Glutamatergic neuron (in vitro differentiated cells): ENCODE data around the gene PHETA1. TPM values are rescaled to one million over a fixed set of nuclear protein-coding genes. Genes with fewer than 3 reads are reported as not detected.
A peak's percentile ranks its signal among the peaks of the same experiment; 100 is the strongest.

Source experiments
- DNase-seq: peaks from one replicate; pipeline ENCODE4 v3.0.0; 2022
- H3K27ac Mint-ChIP-seq: one replicate; pipeline ENCODE4 v1.8.0; 2020; ENCODE audit warnings: mild to moderate bottlenecking, mixed read lengths, inconsistent platforms; ENCODE audit not compliant: unreplicated experiment
- H3K27me3 Mint-ChIP-seq: one replicate; pipeline ENCODE4 v1.8.0; 2020; ENCODE audit warnings: mild to moderate bottlenecking, moderate library complexity, mixed read lengths, inconsistent platforms; ENCODE audit not compliant: unreplicated experiment
- H3K36me3 Mint-ChIP-seq: one replicate; pipeline ENCODE4 v1.8.0; 2020; ENCODE audit warnings: mild to moderate bottlenecking, mixed read lengths, inconsistent platforms; ENCODE audit not compliant: unreplicated experiment
- H3K4me1 Mint-ChIP-seq: one replicate; pipeline ENCODE4 v1.8.0; 2020; ENCODE audit warnings: mild to moderate bottlenecking, low read depth, mixed read lengths, inconsistent platforms; ENCODE audit not compliant: unreplicated experiment
- H3K4me3 Mint-ChIP-seq: one replicate; pipeline ENCODE4 v1.8.0; 2020; ENCODE audit warnings: mild to moderate bottlenecking, mixed read lengths, inconsistent platforms; ENCODE audit not compliant: unreplicated experiment
- H3K9me3 Mint-ChIP-seq: one replicate; pipeline ENCODE4 v1.8.0; 2020; ENCODE audit warnings: mild to moderate bottlenecking, moderate library complexity, mixed read lengths, inconsistent platforms; ENCODE audit not compliant: unreplicated experiment
- CTCF ChIP-seq: fragments of 200-600 bp; sonication (generic); IDR thresholded peaks from one replicate; pipeline ENCODE4 v1.5.0; 2021; ENCODE audit not compliant: partially characterized antibody, unreplicated experiment
- total RNA-seq: library from RNA; stranded (reverse); fragmentation: NEBNext Ultra II Directional; extraction: Animal tissue kit (Norgen Biotek cat#: 25700); gene quantifications from one replicate; pipeline ENCODE4 v1.2.1, GENCODE V29; 2021; ENCODE audit not compliant: unreplicated experiment

The PHETA1 gene
- total RNA-seq, 1 donor from 2014 or later: 33.2 TPM

GRCh38 chr12:111362687-111363475, 6.0 kb downstream of the PHETA1 start:
- Mint-ChIP-seq H3K4me3 (no peak overlapping the region), H3K4me1 (peaks cover 23% of the 10 kb centered on the region), H3K36me3 (no peaks in the 10 kb centered on the region), H3K27ac (no peak overlapping the region), H3K27me3 (peaks cover 21% of the 10 kb centered on the region), H3K9me3 (peaks cover 10% of the 10 kb centered on the region)
- no peak for DNase-seq
- TF ChIP-seq CTCF: no peak

DNA sequence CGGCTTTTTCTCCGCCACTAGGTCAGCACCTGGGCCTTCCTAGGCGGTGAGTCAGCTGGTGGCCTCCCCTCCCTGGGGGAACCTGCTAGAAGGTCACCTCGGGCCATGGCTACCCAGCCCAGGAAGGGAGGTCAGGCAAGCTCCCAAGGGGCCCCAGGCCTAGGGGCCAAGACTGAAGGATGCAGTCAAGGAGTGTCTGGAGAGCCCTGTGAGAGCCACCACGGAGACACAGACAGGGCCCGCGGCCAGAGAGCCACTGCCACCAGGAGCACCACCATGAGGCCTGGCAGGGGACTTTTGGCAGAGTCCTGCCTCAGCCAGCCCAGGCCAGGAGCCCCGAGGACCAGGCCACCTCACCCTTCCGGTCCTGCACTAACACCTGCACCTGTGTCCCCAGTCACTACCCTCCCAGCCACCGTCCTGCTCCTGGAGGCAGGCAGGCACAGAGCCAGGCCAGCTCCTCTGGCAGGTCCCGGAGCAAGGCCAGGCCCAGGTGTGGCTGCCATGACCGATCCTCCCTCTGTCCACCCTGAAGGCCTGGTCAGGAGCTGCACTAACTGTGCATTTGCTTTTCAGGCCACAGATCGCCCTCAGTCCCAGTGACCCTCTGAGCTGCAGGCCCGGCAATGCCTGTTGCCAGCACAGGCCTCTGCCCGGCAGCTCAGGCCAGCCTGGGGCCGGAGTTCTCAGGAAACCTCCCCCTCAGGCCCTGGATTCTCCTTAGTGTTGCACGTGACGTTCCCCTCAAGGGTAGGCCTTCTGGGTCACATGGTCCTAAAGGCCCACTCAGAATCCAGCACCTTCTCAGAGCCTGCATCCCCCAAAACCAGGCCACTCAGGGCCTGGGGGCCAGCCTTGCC, 6.9 kb downstream of the PHETA1 start:
- Mint-ChIP-seq H3K27me3 (peaks cover 20% of the 10 kb centered on the region), H3K4me3 (no peak overlapping the region), H3K4me1 (peaks cover 20% of the 10 kb centered on the region), H3K36me3 (no peaks in the 10 kb centered on the region), H3K27ac (no peak overlapping the region), H3K9me3 (peaks cover 10% of the 10 kb centered on the region)
- no peak for TF ChIP-seq CTCF
- DNase-seq: no peak

DNA sequence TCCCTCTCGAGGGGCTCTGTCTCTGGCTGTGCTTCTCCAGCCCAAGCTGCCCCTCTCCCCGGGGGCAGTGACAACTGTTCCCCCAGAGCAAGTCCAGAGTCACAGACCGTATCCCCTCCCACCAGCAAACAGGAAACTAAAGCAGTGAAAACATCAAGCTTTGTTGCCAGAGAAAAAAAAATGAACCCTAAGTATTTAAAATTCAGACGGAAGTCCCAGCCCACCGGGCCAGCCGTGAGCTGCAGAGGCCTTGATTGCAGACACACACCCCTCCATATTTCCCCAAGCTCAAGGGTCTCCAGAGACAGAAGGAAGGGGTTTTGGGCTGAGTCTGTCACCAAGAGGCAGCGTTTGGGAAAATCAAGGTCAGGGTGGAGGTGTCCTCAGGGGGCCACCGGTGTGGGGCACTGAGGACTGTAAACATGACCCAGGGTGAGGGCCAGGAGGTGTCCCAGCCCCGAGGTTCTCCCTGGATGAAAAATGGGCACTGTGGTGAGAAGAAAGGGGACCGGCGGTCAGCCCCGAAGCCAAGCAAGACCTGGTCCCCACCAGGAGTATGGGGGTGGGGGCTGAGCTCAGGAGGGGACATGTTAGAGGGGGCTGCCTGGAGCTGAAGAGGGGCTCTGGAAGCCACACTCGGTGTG, 7.7 kb downstream of the PHETA1 start:
- Mint-ChIP-seq H3K4me3 (peak overlapping the region; percentile 70), H3K27me3 (peaks cover 20% of the 10 kb centered on the region), H3K27ac (peak overlapping the region; percentile 43), H3K4me1 (peaks cover 20% of the 10 kb centered on the region), H3K9me3 (peaks cover 8% of the 10 kb centered on the region), H3K36me3 (no peaks in the 10 kb centered on the region)
- TF ChIP-seq CTCF: no peak
- no peak for DNase-seq

GRCh38 chr12:111360325-111360930, 8.5 kb downstream of the PHETA1 start:
- DNase-seq: no peak
- H3K4me1 Mint-ChIP-seq: peaks cover 20% of the 10 kb centered on the region
- TF ChIP-seq CTCF: no peak
- H3K27ac Mint-ChIP-seq: peak overlapping the region; percentile 40
- H3K36me3 Mint-ChIP-seq: no peaks in the 10 kb centered on the region
- H3K4me3 Mint-ChIP-seq: peak overlapping the region; percentile 41
- peaks cover 18% of the 10 kb centered on the region for H3K27me3 Mint-ChIP-seq
- H3K9me3 Mint-ChIP-seq: peaks cover 6% of the 10 kb centered on the region
